ENCODE data around the gene DEK. TPM values are rescaled to one million over a fixed set of nuclear protein-coding genes. Genes with fewer than 3 reads are reported as not detected.
"Not testable (repeated sequence)": the region's sequence is repeated elsewhere in the genome, so short reads cannot be mapped to it uniquely, and the experiment has no call there.

The DEK gene
- 100 to 1,000 TPM; 128 to 131 TPM for total RNA-seq
- 10 to 100 TPM; 56.4 to 91.4 TPM for polyA plus RNA-seq

GRCh38 chr6:18264219-18264922, at the start of gene DEK:
Gene DEK (minus strand): TSS chr6:18264530. CDS start chr6:18263987, 543 bp downstream.
- peaks cover 42 to 55% (median 49%) of the 10 kb centered on the region in 4 donors for H3K4me1 Mint-ChIP-seq
- peak within 1 kb of the TSS; percentile 95 to 98 (median 96) for H3K4me3 Mint-ChIP-seq
- peaks cover 0 to 32% of the 10 kb centered on the region in 2 donors for H3K36me3 Mint-ChIP-seq
- POLR2A ChIA-PET (ENCODE audit: partially characterized antibody): interaction anchor here (0.9 to 1.6 kb wide), 4 partner anchors 23 to 663 kb away, joined by 3 to 5 read pairs (median 4); partner anchors contain the start of genes KDM1B and TPMT
- no peaks in the 10 kb centered on the region for H3K27me3 Mint-ChIP-seq
- peak within 1 kb of the TSS; percentile 96 to 99 (median 98) for H3K27ac Mint-ChIP-seq
- H3K4me3 ChIP-seq (ENCODE audit: low read length in 2 of 2): peak within 1 kb of the TSS; percentile 82 to 89
- no peaks in the 10 kb centered on the region for H3K36me3 ChIP-seq (ENCODE audit: insufficient read depth, low read length)
- H3K27me3 ChIP-seq (ENCODE audit: insufficient read depth, low read length): no peaks in the 10 kb centered on the region
- peak; percentile 79 to 90 (median 81) for DNase-seq
- CTCF ChIA-PET (ENCODE audit: partially characterized antibody): interaction anchor here (0.9 kb wide), 1 partner anchor 238 kb away, joined by 3 read pairs; no protein-coding TSS in a partner anchor
- peaks cover 0 to 4% (median 0%) of the 10 kb centered on the region in 8 donors for H3K9me3 Mint-ChIP-seq
- peak within 1 kb of the TSS; percentile 76 for H3K27ac ChIP-seq (ENCODE audit: low read depth, low read length)
- H3K9me3 ChIP-seq (ENCODE audit: control insufficient read depth in 1 of 2, low read length in 2 of 2): no peaks in the 10 kb centered on the region
- intact Hi-C loops (cut with micrococcal nuclease): loop anchor here (1.0 to 5.0 kb wide), 4 partner anchors 123 to 1502 kb away; partner anchors contain the start of genes ATXN1, NUP153 and RNF144B
- peaks cover 57% of the 10 kb centered on the region for H3K4me1 ChIP-seq (ENCODE audit: insufficient read depth, low read length)

GRCh38 chr6:18312368-18312767, 48.0 kb upstream of the DEK start:
- H3K27me3 Mint-ChIP-seq: peaks cover 2 to 9% of the 10 kb centered on the region in 2 donors
- Histone ChIP-seq H3K4me3 (ENCODE audit: low read length in 2 of 2) (no peak overlapping the region), H3K9me3 (ENCODE audit: control insufficient read depth in 1 of 2, low read length in 2 of 2) (no peaks in the 10 kb centered on the region), H3K4me1 (ENCODE audit: insufficient read depth, low read length) (no peaks in the 10 kb centered on the region), H3K27ac (ENCODE audit: low read depth, low read length) (no peak overlapping the region), H3K27me3 (ENCODE audit: insufficient read depth, low read length) (no peaks in the 10 kb centered on the region), H3K36me3 (ENCODE audit: insufficient read depth, low read length) (no peaks in the 10 kb centered on the region)
- intact Hi-C loops (cut with micrococcal nuclease): no loop called here
- no peaks in the 10 kb centered on the region for H3K4me1 Mint-ChIP-seq
- H3K4me3 Mint-ChIP-seq: no peak overlapping the region
- H3K9me3 Mint-ChIP-seq: peaks cover 0 to 4% (median 0%) of the 10 kb centered on the region in 8 donors
- ChIA-PET CTCF (ENCODE audit: partially characterized antibody) (interaction anchor here (0.9 kb wide), 1 partner anchor 192 kb away, joined by 3 read pairs; no protein-coding TSS in a partner anchor), POLR2A (ENCODE audit: partially characterized antibody) (no interaction called here)
- no peak for DNase-seq
- no peaks in the 10 kb centered on the region for H3K36me3 Mint-ChIP-seq
- no peak overlapping the region for H3K27ac Mint-ChIP-seq

GRCh38 chr6:18310010-18310409, 45.7 kb upstream of the DEK start:
- DNase-seq; H3K9me3 ChIP-seq (ENCODE audit: control insufficient read depth in 1 of 2, low read length in 2 of 2); H3K27ac Mint-ChIP-seq; H3K27me3 ChIP-seq (ENCODE audit: insufficient read depth, low read length); CTCF ChIA-PET (ENCODE audit: partially characterized antibody); H3K36me3 ChIP-seq (ENCODE audit: insufficient read depth, low read length); H3K27me3 Mint-ChIP-seq; intact Hi-C loops (cut with micrococcal nuclease); H3K9me3 Mint-ChIP-seq; H3K4me3 Mint-ChIP-seq; H3K27ac ChIP-seq (ENCODE audit: low read depth, low read length); H3K36me3 Mint-ChIP-seq; H3K4me1 Mint-ChIP-seq; H3K4me1 ChIP-seq (ENCODE audit: insufficient read depth, low read length); H3K4me3 ChIP-seq (ENCODE audit: low read length in 2 of 2): not testable (repeated sequence)
- POLR2A ChIA-PET (ENCODE audit: partially characterized antibody): interaction anchor here (0.6 kb wide), 1 partner anchor 1429 kb away, joined by 3 read pairs; no protein-coding TSS in a partner anchor

GRCh38 chr6:18309046-18309445, 44.7 kb upstream of the DEK start:
- H3K4me1 ChIP-seq (ENCODE audit: insufficient read depth, low read length): no peaks in the 10 kb centered on the region
- H3K9me3 Mint-ChIP-seq: peaks cover 0 to 4% (median 0%) of the 10 kb centered on the region in 8 donors
- ChIA-PET CTCF (ENCODE audit: partially characterized antibody) (no interaction called here), POLR2A (ENCODE audit: partially characterized antibody) (no interaction called here)
- no peaks in the 10 kb centered on the region for H3K36me3 ChIP-seq (ENCODE audit: insufficient read depth, low read length)
- peaks cover 2 to 9% of the 10 kb centered on the region in 2 donors for H3K27me3 Mint-ChIP-seq
- H3K9me3 ChIP-seq (ENCODE audit: control insufficient read depth in 1 of 2, low read length in 2 of 2): no peaks in the 10 kb centered on the region
- no peak overlapping the region for H3K27ac ChIP-seq (ENCODE audit: low read depth, low read length)
- intact Hi-C loops (cut with micrococcal nuclease): no loop called here
- no peaks in the 10 kb centered on the region for H3K4me1 Mint-ChIP-seq
- H3K4me3 ChIP-seq (ENCODE audit: low read length in 2 of 2): no peak overlapping the region
- H3K27me3 ChIP-seq (ENCODE audit: insufficient read depth, low read length): no peaks in the 10 kb centered on the region
- H3K27ac Mint-ChIP-seq: no peak overlapping the region
- H3K4me3 Mint-ChIP-seq: peak overlapping the region in 1 of 8 donors; percentile 66
- DNase-seq: no peak
- no peaks in the 10 kb centered on the region for H3K36me3 Mint-ChIP-seq

GRCh38 chr6:18308070-18308735, 43.9 kb upstream of the DEK start:
- Mint-ChIP-seq H3K27ac (no peak overlapping the region), H3K4me1 (no peaks in the 10 kb centered on the region), H3K9me3 (peaks cover 0 to 4% (median 0%) of the 10 kb centered on the region in 8 donors), H3K4me3 (no peak overlapping the region), H3K36me3 (no peaks in the 10 kb centered on the region), H3K27me3 (peaks cover 2 to 9% of the 10 kb centered on the region in 2 donors)
- Histone ChIP-seq H3K4me1 (ENCODE audit: insufficient read depth, low read length) (no peaks in the 10 kb centered on the region), H3K36me3 (ENCODE audit: insufficient read depth, low read length) (no peaks in the 10 kb centered on the region), H3K27ac (ENCODE audit: low read depth, low read length) (no peak overlapping the region), H3K27me3 (ENCODE audit: insufficient read depth, low read length) (no peaks in the 10 kb centered on the region), H3K4me3 (ENCODE audit: low read length in 2 of 2) (no peak overlapping the region), H3K9me3 (ENCODE audit: control insufficient read depth in 1 of 2, low read length in 2 of 2) (no peaks in the 10 kb centered on the region)
- intact Hi-C loops (cut with micrococcal nuclease): no loop called here
- POLR2A ChIA-PET (ENCODE audit: partially characterized antibody): no interaction called here
- DNase-seq: no peak
- CTCF ChIA-PET (ENCODE audit: partially characterized antibody): interaction anchor here (0.6 kb wide), 1 partner anchor 16 kb away, joined by 4 read pairs; no protein-coding TSS in a partner anchor

- H3K36me3 ChIP-seq (ENCODE audit: insufficient read depth, low read length): no peaks in the 10 kb centered on the region
- Mint-ChIP-seq H3K4me3 (no peak overlapping the region), H3K27me3 (peaks cover 2 to 4% of the 10 kb centered on the region in 2 donors), H3K27ac (no peak overlapping the region), H3K4me1 (no peaks in the 10 kb centered on the region), H3K36me3 (no peaks in the 10 kb centered on the region), H3K9me3 (peaks cover 0 to 4% (median 0%) of the 10 kb centered on the region in 8 donors)
- no peak overlapping the region for H3K27ac ChIP-seq (ENCODE audit: low read depth, low read length)
- no peaks in the 10 kb centered on the region for H3K27me3 ChIP-seq (ENCODE audit: insufficient read depth, low read length)
- H3K4me3 ChIP-seq (ENCODE audit: low read length in 2 of 2): no peak overlapping the region
- ChIA-PET CTCF (ENCODE audit: partially characterized antibody) (interaction anchor here (1.1 to 1.2 kb wide), 2 partner anchors 9 to 17 kb away, joined by 3 to 4 read pairs; no protein-coding TSS in a partner anchor), POLR2A (ENCODE audit: partially characterized antibody) (no interaction called here)
- no peak for DNase-seq
- H3K4me1 ChIP-seq (ENCODE audit: insufficient read depth, low read length): no peaks in the 10 kb centered on the region
- H3K9me3 ChIP-seq (ENCODE audit: control insufficient read depth in 1 of 2, low read length in 2 of 2): no peaks in the 10 kb centered on the region
- intact Hi-C loops (cut with micrococcal nuclease): no loop called here
Observed at GRCh38 chr6:18306977-18307376, 42.6 kb upstream of the DEK start.
